ENCODE measurements around the gene EPB41L4B. TPM values are rescaled to one million over a fixed set of nuclear protein-coding genes. Genes with fewer than 3 reads are reported as not detected.

The EPB41L4B gene
- total and polyA plus RNA-seq, 4 experiments from 2014 or later: not detected

DNA sequence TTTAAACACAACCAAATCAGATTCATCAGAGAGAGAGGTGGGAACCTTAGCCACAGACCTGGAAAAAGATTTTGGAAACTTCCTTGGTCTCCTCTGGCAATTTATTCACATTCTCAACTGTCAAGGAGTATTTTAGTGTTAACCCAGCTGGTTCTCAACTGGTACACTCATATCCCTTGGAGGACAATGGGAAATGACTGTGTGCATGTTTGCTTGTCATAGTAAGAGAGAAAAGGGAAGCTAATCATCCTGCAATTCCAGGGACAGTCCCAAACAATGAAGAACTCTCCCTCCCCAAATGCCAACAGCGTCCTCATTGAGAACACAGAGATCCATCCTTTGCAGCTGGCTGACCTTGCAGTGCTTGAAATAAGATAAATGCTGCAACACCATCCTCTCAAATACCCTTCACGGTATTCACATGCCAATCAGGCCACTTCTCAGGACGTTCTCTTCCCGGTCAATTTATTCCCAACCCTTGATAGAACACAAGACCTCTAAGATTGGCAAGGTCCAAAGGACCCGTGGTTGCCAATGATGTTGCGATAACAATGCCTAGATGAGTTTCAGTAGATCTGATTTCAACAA is 75.5 kb downstream of the EPB41L4B start:
- Mint-ChIP-seq H3K27ac (no peak overlapping the region), H3K9me3 (no peaks in the 10 kb centered on the region), H3K4me1 (peaks cover 0 to 2% (median 0%) of the 10 kb centered on the region in 4 donors), H3K27me3 (peaks cover 4 to 17% of the 10 kb centered on the region in 2 donors), H3K36me3 (no peaks in the 10 kb centered on the region), H3K4me3 (no peak overlapping the region)
- CTCF ChIA-PET (ENCODE audit: partially characterized antibody): interaction anchor here (1.7 to 2.0 kb wide), 2 partner anchors 10 to 77 kb away, joined by 5 to 10 read pairs; no protein-coding TSS in a partner anchor
- H3K9me3 ChIP-seq (ENCODE audit: control insufficient read depth in 1 of 2, low read length in 2 of 2): no peaks in the 10 kb centered on the region
- DNase-seq: no peak
- no peaks in the 10 kb centered on the region for H3K4me1 ChIP-seq (ENCODE audit: insufficient read depth, low read length)
- no peaks in the 10 kb centered on the region for H3K36me3 ChIP-seq (ENCODE audit: insufficient read depth, low read length)
- H3K27me3 ChIP-seq (ENCODE audit: insufficient read depth, low read length): no peaks in the 10 kb centered on the region
- H3K27ac ChIP-seq (ENCODE audit: low read depth, low read length): no peak overlapping the region
- POLR2A ChIA-PET (ENCODE audit: partially characterized antibody): no interaction called here
- intact Hi-C loops (cut with micrococcal nuclease): no loop called here
- no peak overlapping the region for H3K4me3 ChIP-seq (ENCODE audit: low read length in 2 of 2)

DNA sequence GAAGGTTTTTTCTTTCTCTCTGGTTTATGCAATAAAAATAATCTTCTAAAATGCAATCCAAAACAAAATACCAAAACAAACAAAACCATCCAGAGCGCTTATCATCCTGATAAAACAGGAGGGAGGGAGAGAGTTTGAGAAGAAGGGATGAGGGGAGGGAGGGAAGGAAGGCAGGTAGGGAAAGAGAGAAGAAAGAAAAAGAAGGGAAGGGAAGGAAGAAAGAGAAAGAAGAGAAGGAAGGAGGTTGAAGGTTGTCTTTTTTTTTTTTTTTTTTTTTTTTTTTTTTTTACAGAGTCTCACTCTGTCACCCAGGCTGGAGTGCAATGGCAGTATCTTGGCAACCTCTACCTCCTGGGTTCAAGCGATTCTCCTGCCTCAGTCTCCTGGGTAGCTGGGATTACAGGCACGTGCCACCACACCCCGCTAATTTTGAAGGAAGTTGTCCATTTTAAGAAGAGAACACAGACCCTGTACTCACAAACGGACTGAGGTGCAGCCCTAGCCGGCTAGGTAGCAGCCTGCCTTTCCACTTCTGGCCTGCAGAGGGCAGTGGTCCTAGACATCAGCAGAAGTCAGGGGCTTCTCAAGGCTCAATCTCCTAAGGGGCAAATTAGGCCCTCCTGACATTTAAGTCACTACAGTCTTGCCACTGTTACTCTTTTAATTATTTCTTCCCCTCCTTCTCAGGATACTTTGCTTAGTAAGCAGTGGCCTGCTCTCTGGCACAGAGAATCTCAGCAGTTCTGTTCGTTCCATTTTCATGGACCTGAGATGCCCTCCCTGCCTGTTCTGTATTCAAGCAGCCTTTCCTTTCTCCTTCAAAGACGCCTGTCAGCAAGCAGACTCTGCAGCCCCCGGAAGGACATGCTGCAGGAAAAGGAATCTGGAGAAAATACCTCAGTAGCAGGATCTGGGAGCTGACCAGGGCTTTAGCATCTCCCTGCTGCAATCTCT is 76.4 kb downstream of the EPB41L4B start:
- H3K9me3 ChIP-seq (ENCODE audit: control insufficient read depth in 1 of 2, low read length in 2 of 2): no peaks in the 10 kb centered on the region
- DNase-seq: peak; percentile 36 to 58 (median 47)
- ChIA-PET POLR2A (ENCODE audit: partially characterized antibody) (no interaction called here), CTCF (ENCODE audit: partially characterized antibody) (interaction anchor here (0.6 to 2.0 kb wide), 8 partner anchors 9 to 640 kb away, joined by 3 to 10 read pairs (median 4); no protein-coding TSS in a partner anchor)
- no peak overlapping the region for H3K4me3 ChIP-seq (ENCODE audit: low read length in 2 of 2)
- Mint-ChIP-seq H3K4me1 (peaks cover 0 to 2% (median 0%) of the 10 kb centered on the region in 4 donors), H3K27ac (no peak overlapping the region), H3K36me3 (no peaks in the 10 kb centered on the region), H3K27me3 (peaks cover 4 to 21% of the 10 kb centered on the region in 2 donors), H3K4me3 (peak overlapping the region in 2 of 8 donors; percentile 29 to 48), H3K9me3 (peaks cover 0 to 2% (median 0%) of the 10 kb centered on the region in 8 donors)
- H3K27ac ChIP-seq (ENCODE audit: low read depth, low read length): no peak overlapping the region
- no peaks in the 10 kb centered on the region for H3K4me1 ChIP-seq (ENCODE audit: insufficient read depth, low read length)
- H3K36me3 ChIP-seq (ENCODE audit: insufficient read depth, low read length): no peaks in the 10 kb centered on the region
- intact Hi-C loops (cut with micrococcal nuclease): loop anchor here (1.0 kb wide), 2 partner anchors 77 to 225 kb away; partner anchors contain the start of gene EPB41L4B
- no peaks in the 10 kb centered on the region for H3K27me3 ChIP-seq (ENCODE audit: insufficient read depth, low read length)

DNA sequence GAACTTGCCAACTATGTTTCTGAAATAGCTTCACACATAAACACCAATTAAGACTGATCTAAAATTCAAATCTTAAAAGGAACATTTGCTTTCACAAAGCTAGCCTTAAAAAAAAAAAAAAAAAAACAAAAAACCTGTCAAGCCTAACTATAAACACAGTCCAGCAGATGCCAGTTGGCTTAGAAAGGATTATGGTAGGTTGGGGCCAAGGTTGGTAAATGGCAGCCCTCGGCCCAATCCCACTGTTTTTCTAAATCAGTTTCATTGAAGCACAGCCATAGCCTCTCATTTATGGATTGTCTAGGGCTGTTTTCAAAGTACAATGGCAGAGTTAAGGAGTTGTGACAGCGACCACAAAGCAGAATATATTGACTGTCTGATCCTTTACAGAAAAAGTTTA is 78.1 kb downstream of the EPB41L4B start:
- ChIA-PET CTCF (ENCODE audit: partially characterized antibody) (interaction anchor here (0.9 to 1.8 kb wide), 2 partner anchors 10 kb away, joined by 4 to 6 read pairs; no protein-coding TSS in a partner anchor), POLR2A (ENCODE audit: partially characterized antibody) (no interaction called here)
- Histone ChIP-seq H3K9me3 (ENCODE audit: control insufficient read depth in 1 of 2, low read length in 2 of 2) (no peaks in the 10 kb centered on the region), H3K36me3 (ENCODE audit: insufficient read depth, low read length) (no peaks in the 10 kb centered on the region), H3K4me3 (ENCODE audit: low read length in 2 of 2) (no peak overlapping the region), H3K27me3 (ENCODE audit: insufficient read depth, low read length) (no peaks in the 10 kb centered on the region), H3K4me1 (ENCODE audit: insufficient read depth, low read length) (no peaks in the 10 kb centered on the region), H3K27ac (ENCODE audit: low read depth, low read length) (no peak overlapping the region)
- peaks cover 16 to 23% of the 10 kb centered on the region in 2 donors for H3K27me3 Mint-ChIP-seq
- no peak overlapping the region for H3K27ac Mint-ChIP-seq
- intact Hi-C loops (cut with micrococcal nuclease): no loop called here
- no peak for DNase-seq
- H3K36me3 Mint-ChIP-seq: no peaks in the 10 kb centered on the region
- H3K9me3 Mint-ChIP-seq: peaks cover 0 to 3% (median 0%) of the 10 kb centered on the region in 8 donors
- no peak overlapping the region for H3K4me3 Mint-ChIP-seq
- peaks cover 0 to 2% (median 0%) of the 10 kb centered on the region in 4 donors for H3K4me1 Mint-ChIP-seq

DNA sequence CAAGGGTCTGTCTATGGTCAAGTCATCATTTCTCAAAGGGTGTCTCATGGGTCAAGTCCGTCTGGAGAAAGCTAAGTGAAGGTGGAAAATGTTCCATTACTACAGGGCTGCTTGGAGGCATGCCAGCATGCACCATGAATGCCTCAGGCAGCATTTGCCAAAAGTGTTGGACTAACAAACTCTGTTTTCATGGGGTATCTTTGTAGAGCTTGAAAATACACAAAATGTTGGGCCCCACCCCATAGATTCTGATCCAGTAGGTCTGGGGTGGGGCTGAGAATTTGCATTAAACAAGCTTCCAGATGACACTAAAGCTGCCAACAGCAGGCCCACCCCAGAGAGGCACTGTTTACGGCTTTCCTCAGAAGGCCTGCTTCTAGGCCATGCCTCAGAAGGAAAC is 78.8 kb downstream of the EPB41L4B start:
- no peak overlapping the region for H3K4me3 Mint-ChIP-seq
- Histone ChIP-seq H3K27me3 (ENCODE audit: insufficient read depth, low read length) (no peaks in the 10 kb centered on the region), H3K9me3 (ENCODE audit: control insufficient read depth in 1 of 2, low read length in 2 of 2) (no peaks in the 10 kb centered on the region), H3K4me1 (ENCODE audit: insufficient read depth, low read length) (no peaks in the 10 kb centered on the region), H3K36me3 (ENCODE audit: insufficient read depth, low read length) (no peaks in the 10 kb centered on the region), H3K4me3 (ENCODE audit: low read length in 2 of 2) (no peak overlapping the region), H3K27ac (ENCODE audit: low read depth, low read length) (no peak overlapping the region)
- peaks cover 0 to 2% (median 0%) of the 10 kb centered on the region in 4 donors for H3K4me1 Mint-ChIP-seq
- no peak for DNase-seq
- CTCF ChIA-PET (ENCODE audit: partially characterized antibody): interaction anchor here (0.9 to 1.1 kb wide), 2 partner anchors 8 to 9 kb away, joined by 3 to 4 read pairs; no protein-coding TSS in a partner anchor
- H3K27me3 Mint-ChIP-seq: peaks cover 20 to 31% of the 10 kb centered on the region in 2 donors
- peaks cover 0 to 3% (median 0%) of the 10 kb centered on the region in 8 donors for H3K9me3 Mint-ChIP-seq
- intact Hi-C loops (cut with micrococcal nuclease): no loop called here
- H3K27ac Mint-ChIP-seq: no peak overlapping the region
- no peaks in the 10 kb centered on the region for H3K36me3 Mint-ChIP-seq
- POLR2A ChIA-PET (ENCODE audit: partially characterized antibody): no interaction called here

DNA sequence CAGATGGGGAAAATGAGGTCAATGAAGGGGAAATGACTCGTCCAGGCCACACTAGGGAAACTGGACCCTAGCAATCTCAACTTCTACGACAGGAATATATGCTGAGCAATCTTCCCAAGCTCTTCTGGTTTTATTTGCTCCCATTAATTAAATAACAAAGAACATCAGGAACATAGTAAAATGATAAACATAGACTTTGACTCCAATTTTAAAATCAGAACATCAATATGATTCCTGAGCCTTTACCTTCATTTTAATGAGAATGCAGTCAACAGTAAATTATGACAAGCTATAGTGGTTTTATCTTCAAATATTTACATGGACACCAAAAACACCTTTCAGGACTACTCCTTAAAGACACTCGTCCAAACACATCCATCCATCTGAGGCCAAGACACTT is 79.7 kb downstream of the EPB41L4B start:
- ChIA-PET POLR2A (ENCODE audit: partially characterized antibody) (no interaction called here), CTCF (ENCODE audit: partially characterized antibody) (interaction anchor here (0.7 to 1.1 kb wide), 2 partner anchors 9 to 36 kb away, joined by 3 read pairs; no protein-coding TSS in a partner anchor)
- H3K27me3 Mint-ChIP-seq: peaks cover 22 to 36% of the 10 kb centered on the region in 2 donors

DNA sequence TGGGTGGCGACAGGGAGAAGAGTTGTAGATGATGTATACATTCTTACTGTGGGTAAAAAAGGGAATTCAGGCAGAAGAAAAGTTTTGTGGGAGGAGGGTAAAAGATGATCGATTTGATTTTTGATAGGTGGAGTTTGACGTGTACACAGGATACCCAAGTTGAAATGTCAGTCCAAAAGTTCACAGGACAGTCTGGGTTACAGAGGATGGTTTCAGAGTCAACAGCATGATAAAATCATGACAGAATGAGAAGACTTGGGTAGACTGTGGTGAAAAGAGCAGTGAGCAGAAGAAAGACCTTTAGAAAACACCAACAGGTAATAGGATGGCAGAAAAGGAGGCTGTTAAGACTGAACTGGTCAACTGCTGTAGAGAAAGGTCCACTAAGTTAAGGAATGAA is 81.6 kb downstream of the EPB41L4B start:
- no peak overlapping the region for H3K27ac Mint-ChIP-seq
- peaks cover 20 to 30% of the 10 kb centered on the region in 2 donors for H3K27me3 Mint-ChIP-seq
- Histone ChIP-seq H3K36me3 (ENCODE audit: insufficient read depth, low read length) (no peaks in the 10 kb centered on the region), H3K4me1 (ENCODE audit: insufficient read depth, low read length) (no peaks in the 10 kb centered on the region), H3K9me3 (ENCODE audit: control insufficient read depth in 1 of 2, low read length in 2 of 2) (no peaks in the 10 kb centered on the region), H3K4me3 (ENCODE audit: low read length in 2 of 2) (no peak overlapping the region), H3K27ac (ENCODE audit: low read depth, low read length) (no peak overlapping the region), H3K27me3 (ENCODE audit: insufficient read depth, low read length) (no peaks in the 10 kb centered on the region)
- no peak overlapping the region for H3K4me3 Mint-ChIP-seq
- H3K9me3 Mint-ChIP-seq: peaks cover 0 to 3% (median 0%) of the 10 kb centered on the region in 8 donors
- ChIA-PET CTCF (ENCODE audit: partially characterized antibody) (no interaction called here), POLR2A (ENCODE audit: partially characterized antibody) (no interaction called here)
- intact Hi-C loops (cut with micrococcal nuclease): no loop called here
- no peaks in the 10 kb centered on the region for H3K4me1 Mint-ChIP-seq
- no peak for DNase-seq
- H3K36me3 Mint-ChIP-seq: no peaks in the 10 kb centered on the region

More for the DNA sequence above, 79.7 kb downstream of the EPB41L4B start:
- DNase-seq: no peak
- Histone ChIP-seq H3K4me1 (ENCODE audit: insufficient read depth, low read length) (no peaks in the 10 kb centered on the region), H3K4me3 (ENCODE audit: low read length in 2 of 2) (no peak overlapping the region), H3K9me3 (ENCODE audit: control insufficient read depth in 1 of 2, low read length in 2 of 2) (no peaks in the 10 kb centered on the region), H3K27me3 (ENCODE audit: insufficient read depth, low read length) (no peaks in the 10 kb centered on the region), H3K27ac (ENCODE audit: low read depth, low read length) (no peak overlapping the region), H3K36me3 (ENCODE audit: insufficient read depth, low read length) (no peaks in the 10 kb centered on the region)
- Mint-ChIP-seq H3K4me1 (peaks cover 0 to 2% (median 0%) of the 10 kb centered on the region in 4 donors), H3K36me3 (no peaks in the 10 kb centered on the region), H3K27ac (no peak overlapping the region), H3K4me3 (no peak overlapping the region), H3K9me3 (peaks cover 0 to 3% (median 0%) of the 10 kb centered on the region in 8 donors)
- intact Hi-C loops (cut with micrococcal nuclease): no loop called here

DNA sequence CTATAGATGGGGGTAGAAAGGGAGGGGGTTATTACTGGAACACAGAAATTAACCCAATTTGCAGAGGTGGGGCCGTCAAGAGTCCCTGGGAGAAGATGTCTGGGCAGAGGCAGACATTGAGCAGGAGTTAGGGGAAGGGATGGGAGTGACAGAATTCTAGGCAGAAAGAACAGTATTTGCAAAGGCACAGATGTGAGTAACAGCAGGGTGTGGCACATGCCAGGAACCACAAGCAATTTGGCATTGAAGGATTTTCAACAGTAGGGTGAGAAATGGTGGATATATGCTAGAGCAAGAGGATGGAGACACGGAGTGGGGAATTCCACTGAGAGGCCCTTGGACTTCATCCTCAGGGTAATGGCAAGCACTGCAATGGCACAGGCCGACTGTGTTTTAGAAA is 82.2 kb downstream of the EPB41L4B start:
- intact Hi-C loops (cut with micrococcal nuclease): no loop called here
- ChIA-PET CTCF (ENCODE audit: partially characterized antibody) (interaction anchor here (0.9 kb wide), 1 partner anchor 13 kb away, joined by 3 read pairs; no protein-coding TSS in a partner anchor), POLR2A (ENCODE audit: partially characterized antibody) (no interaction called here)
- H3K4me3 ChIP-seq (ENCODE audit: low read length in 2 of 2): no peak overlapping the region
- Mint-ChIP-seq H3K9me3 (peaks cover 0 to 3% (median 0%) of the 10 kb centered on the region in 8 donors), H3K27ac (no peak overlapping the region), H3K27me3 (peaks cover 19 to 30% of the 10 kb centered on the region in 2 donors), H3K4me3 (no peak overlapping the region), H3K36me3 (no peaks in the 10 kb centered on the region), H3K4me1 (no peaks in the 10 kb centered on the region)
- H3K4me1 ChIP-seq (ENCODE audit: insufficient read depth, low read length): no peaks in the 10 kb centered on the region
- no peaks in the 10 kb centered on the region for H3K9me3 ChIP-seq (ENCODE audit: control insufficient read depth in 1 of 2, low read length in 2 of 2)
- no peak for DNase-seq
- no peak overlapping the region for H3K27ac ChIP-seq (ENCODE audit: low read depth, low read length)
- H3K27me3 ChIP-seq (ENCODE audit: insufficient read depth, low read length): no peaks in the 10 kb centered on the region
- H3K36me3 ChIP-seq (ENCODE audit: insufficient read depth, low read length): no peaks in the 10 kb centered on the region

All from CD4-positive, alpha-beta memory T cell (primary cell).